ENCODE data around the gene MEF2A. TPM values are rescaled to one million over a fixed set of nuclear protein-coding genes. Genes with fewer than 3 reads are reported as not detected.

MEF2A gene
- 14.3 and 25.1 TPM in 2 replicates for total RNA-seq

GRCh38 chr15:99565299-99566156 lies at the start of gene MEF2A:
MEF2A (plus strand) TSS chr15:99565984; CDS start chr15:99633120, 67,136 bp downstream.

GRCh38 chr15:99733268-99734039 lies 167.7 kb downstream of the MEF2A start, which contains the start of gene LYSMD4:
LYSMD4 (minus strand) TSS chr15:99733437; CDS start chr15:99731999, 1,438 bp downstream.

Other genes with a start within 250 kb of the MEF2A start
- 9.4 and 11.5 TPM in 2 replicates for gene LYSMD4, start 167.5 kb downstream of the MEF2A start, total RNA-seq